Suprapubic skin (tissue), 3 donors: ENCODE results near the gene CD93.

Experiments
- POLR2A ChIP-seq, 2 donors: fragments of 450-650 bp; IDR thresholded peaks; one replicate each; pipeline ENCODE4 v1.6.1; 2017; ENCODE audit warnings: antibody characterized with exemption in 2 of 2, mild to moderate bottlenecking in 2 of 2, moderate library complexity in 2 of 2
- TF ChIP-seq, protein P1 (sequence below), 2 donors: fragments of 200-600 bp in 1 of 2; fragments of 450-650 bp in 1 of 2; sonication (generic) in 1 of 2; IDR thresholded peaks; one replicate each; pipeline ENCODE4 v1.5.1; 2016 to 2019; ENCODE audit warnings: antibody characterized with exemption in 2 of 2, mild to moderate bottlenecking in 1 of 2, moderate library complexity in 1 of 2

DNA sequence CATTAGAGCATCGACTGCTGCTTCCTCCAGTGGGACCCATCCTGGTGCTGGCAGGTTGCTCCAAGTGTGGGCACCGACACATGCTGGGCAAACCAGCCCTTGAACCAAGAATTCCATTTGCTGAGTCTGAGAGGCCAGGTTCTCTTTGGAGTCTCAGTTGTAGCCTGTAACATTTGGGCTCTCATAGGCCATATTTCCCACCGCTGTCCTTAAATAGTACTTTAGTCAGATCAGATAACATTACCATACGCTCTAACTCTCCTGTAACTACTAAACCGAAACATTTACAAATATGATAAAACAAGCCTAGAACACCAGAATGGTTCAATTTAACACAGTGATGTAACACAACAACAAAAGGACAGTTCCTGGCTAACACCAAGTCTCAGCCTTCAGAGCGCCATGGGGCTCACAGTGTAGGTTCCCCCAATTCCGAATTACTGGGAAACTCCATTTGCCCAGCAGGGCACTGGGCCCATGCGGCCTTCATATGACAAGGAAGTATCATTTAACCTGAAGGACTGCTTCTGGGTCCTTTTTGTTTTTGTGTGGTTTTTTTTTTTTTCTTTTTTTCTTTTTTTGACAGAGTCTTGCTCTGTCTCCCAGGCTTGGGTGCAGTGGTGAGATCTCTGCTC lies 28.4 kb upstream of the CD93 start:
- no peak for TF ChIP-seq POLR2A (IDR thresholded peaks at IDR 0.05)
- TF ChIP-seq, protein P1, sequence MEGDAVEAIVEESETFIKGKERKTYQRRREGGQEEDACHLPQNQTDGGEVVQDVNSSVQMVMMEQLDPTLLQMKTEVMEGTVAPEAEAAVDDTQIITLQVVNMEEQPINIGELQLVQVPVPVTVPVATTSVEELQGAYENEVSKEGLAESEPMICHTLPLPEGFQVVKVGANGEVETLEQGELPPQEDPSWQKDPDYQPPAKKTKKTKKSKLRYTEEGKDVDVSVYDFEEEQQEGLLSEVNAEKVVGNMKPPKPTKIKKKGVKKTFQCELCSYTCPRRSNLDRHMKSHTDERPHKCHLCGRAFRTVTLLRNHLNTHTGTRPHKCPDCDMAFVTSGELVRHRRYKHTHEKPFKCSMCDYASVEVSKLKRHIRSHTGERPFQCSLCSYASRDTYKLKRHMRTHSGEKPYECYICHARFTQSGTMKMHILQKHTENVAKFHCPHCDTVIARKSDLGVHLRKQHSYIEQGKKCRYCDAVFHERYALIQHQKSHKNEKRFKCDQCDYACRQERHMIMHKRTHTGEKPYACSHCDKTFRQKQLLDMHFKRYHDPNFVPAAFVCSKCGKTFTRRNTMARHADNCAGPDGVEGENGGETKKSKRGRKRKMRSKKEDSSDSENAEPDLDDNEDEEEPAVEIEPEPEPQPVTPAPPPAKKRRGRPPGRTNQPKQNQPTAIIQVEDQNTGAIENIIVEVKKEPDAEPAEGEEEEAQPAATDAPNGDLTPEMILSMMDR (IDR thresholded peaks at IDR 0.05), result no peak
